ENCODE data around the gene TEX19. TPM values are rescaled to one million over a fixed set of nuclear protein-coding genes. Genes with fewer than 3 reads are reported as not detected.
"Not testable (repeated sequence)": the region's sequence is repeated elsewhere in the genome, so short reads cannot be mapped to it uniquely, and the experiment has no call there.

TEX19 gene
- polyA plus RNA-seq, 3 donors from 2014 or later = not detected

- Mint-ChIP-seq H3K27ac (peak overlapping the region; percentile 39 to 71 (median 48)), H3K4me1 (peaks cover 7 to 11% of the 10 kb centered on the region in 2 donors), H3K9me3 (no peaks in the 10 kb centered on the region), H3K36me3 (no peaks in the 10 kb centered on the region), H3K4me3 (peak overlapping the region in 2 of 5 donors; percentile 9 to 18), H3K27me3 (ENCODE audit: low read depth in 3 of 3) (peaks cover 2 to 6% (median 4%) of the 10 kb centered on the region in 3 donors)
- DNase-seq = peak; percentile 49 to 71 (median 52)
Observed at GRCh38 chr17:82350182-82351030, 8.6 kb upstream of the TEX19 start.

- H3K36me3 Mint-ChIP-seq = no peaks in the 10 kb centered on the region
- peaks cover 2 to 6% (median 4%) of the 10 kb centered on the region in 3 donors for H3K27me3 Mint-ChIP-seq (ENCODE audit: low read depth in 3 of 3)
- peak overlapping the region in 4 of 6 donors; percentile 22 to 48 (median 37) for H3K27ac Mint-ChIP-seq
- no peaks in the 10 kb centered on the region for H3K9me3 Mint-ChIP-seq
- H3K4me3 Mint-ChIP-seq = no peak overlapping the region
- DNase-seq = peak in 1 of 3 donors; percentile 28
- peaks cover 5 to 10% of the 10 kb centered on the region in 2 donors for H3K4me1 Mint-ChIP-seq
Observed at GRCh38 chr17:82351254-82351712, 7.8 kb upstream of the TEX19 start.

- no peak overlapping the region for H3K4me3 Mint-ChIP-seq
- H3K27ac Mint-ChIP-seq = peak overlapping the region in 1 of 6 donors; percentile 46
- H3K27me3 Mint-ChIP-seq (ENCODE audit: low read depth in 3 of 3) = peaks cover 2 to 6% (median 4%) of the 10 kb centered on the region in 3 donors
- DNase-seq = peak; percentile 76 to 81 (median 79)
- peaks cover 0 to 5% of the 10 kb centered on the region in 2 donors for H3K4me1 Mint-ChIP-seq
- no peaks in the 10 kb centered on the region for H3K36me3 Mint-ChIP-seq
- H3K9me3 Mint-ChIP-seq = no peaks in the 10 kb centered on the region
Observed at GRCh38 chr17:82351713-82352488, 7.1 kb upstream of the TEX19 start.

GRCh38 chr17:82353484-82353883 is 5.6 kb upstream of the TEX19 start:
- peaks cover 2 to 7% (median 6%) of the 10 kb centered on the region in 3 donors for H3K27me3 Mint-ChIP-seq (ENCODE audit: low read depth in 3 of 3)
- H3K36me3 Mint-ChIP-seq = no peaks in the 10 kb centered on the region
- H3K4me1 Mint-ChIP-seq = peaks cover 4 to 5% of the 10 kb centered on the region in 2 donors
- H3K4me3 Mint-ChIP-seq = no peak overlapping the region
- H3K27ac Mint-ChIP-seq = no peak overlapping the region
- H3K9me3 Mint-ChIP-seq = no peaks in the 10 kb centered on the region
- no peak for DNase-seq

GRCh38 chr17:82354804-82355308 is 4.2 kb upstream of the TEX19 start:
- H3K27me3 Mint-ChIP-seq (ENCODE audit: low read depth in 3 of 3) = peaks cover 2 to 7% (median 3%) of the 10 kb centered on the region in 3 donors
- H3K4me1 Mint-ChIP-seq = peaks cover 7 to 9% of the 10 kb centered on the region in 2 donors
- no peak overlapping the region for H3K27ac Mint-ChIP-seq
- H3K36me3 Mint-ChIP-seq = no peaks in the 10 kb centered on the region
- no peak for DNase-seq
- H3K9me3 Mint-ChIP-seq = no peaks in the 10 kb centered on the region
- no peak overlapping the region for H3K4me3 Mint-ChIP-seq

- no peak overlapping the region for H3K4me3 Mint-ChIP-seq
- H3K36me3 Mint-ChIP-seq = no peaks in the 10 kb centered on the region
- DNase-seq = no peak
- no peaks in the 10 kb centered on the region for H3K9me3 Mint-ChIP-seq
- H3K27ac Mint-ChIP-seq = no peak overlapping the region
- peaks cover 2 to 9% of the 10 kb centered on the region in 2 donors for H3K4me1 Mint-ChIP-seq
- peaks cover 0 to 7% (median 3%) of the 10 kb centered on the region in 3 donors for H3K27me3 Mint-ChIP-seq (ENCODE audit: low read depth in 3 of 3)
Observed at GRCh38 chr17:82355770-82356427, 3.1 kb upstream of the TEX19 start.

GRCh38 chr17:82356845-82357355 is 2.1 kb upstream of the TEX19 start:
- Mint-ChIP-seq H3K9me3 (no peaks in the 10 kb centered on the region), H3K4me1 (peaks cover 2 to 9% of the 10 kb centered on the region in 2 donors), H3K4me3 (no peak overlapping the region), H3K36me3 (no peaks in the 10 kb centered on the region), H3K27ac (no peak overlapping the region), H3K27me3 (ENCODE audit: low read depth in 3 of 3) (peaks cover 0 to 7% (median 3%) of the 10 kb centered on the region in 3 donors)
- no peak for DNase-seq

- Mint-ChIP-seq H3K27ac (no peak overlapping the region), H3K9me3 (no peaks in the 10 kb centered on the region), H3K4me3 (no peak overlapping the region), H3K27me3 (ENCODE audit: low read depth in 3 of 3) (peaks cover 0 to 5% (median 3%) of the 10 kb centered on the region in 3 donors), H3K4me1 (peaks cover 2 to 9% of the 10 kb centered on the region in 2 donors), H3K36me3 (no peaks in the 10 kb centered on the region)
- DNase-seq = no peak
Observed at GRCh38 chr17:82357394-82357793, 1.7 kb upstream of the TEX19 start.

- H3K27ac Mint-ChIP-seq; H3K27me3 Mint-ChIP-seq (ENCODE audit: low read depth in 3 of 3); H3K36me3 Mint-ChIP-seq; H3K4me1 Mint-ChIP-seq; H3K4me3 Mint-ChIP-seq; DNase-seq; H3K9me3 Mint-ChIP-seq: not testable (repeated sequence)
Observed at GRCh38 chr17:82359451-82360074, 516 bp downstream of the TEX19 start.

GRCh38 chr17:82361885-82362633 is 3.0 kb downstream of the TEX19 start:
- Mint-ChIP-seq H3K36me3 (no peaks in the 10 kb centered on the region), H3K4me1 (peaks cover 2 to 9% of the 10 kb centered on the region in 2 donors), H3K9me3 (no peaks in the 10 kb centered on the region), H3K4me3 (no peak overlapping the region), H3K27me3 (ENCODE audit: low read depth in 3 of 3) (peaks cover 0 to 3% (median 1%) of the 10 kb centered on the region in 3 donors), H3K27ac (no peak overlapping the region)
- DNase-seq = no peak

GRCh38 chr17:82365606-82366295 is 6.7 kb downstream of the TEX19 start:
- Mint-ChIP-seq H3K27ac (no peak overlapping the region), H3K4me1 (no peaks in the 10 kb centered on the region), H3K4me3 (no peak overlapping the region), H3K27me3 (ENCODE audit: low read depth in 3 of 3) (peaks cover 2 to 8% (median 4%) of the 10 kb centered on the region in 3 donors), H3K36me3 (no peaks in the 10 kb centered on the region), H3K9me3 (no peaks in the 10 kb centered on the region)
- DNase-seq = no peak

- H3K27ac Mint-ChIP-seq = no peak overlapping the region
- no peaks in the 10 kb centered on the region for H3K9me3 Mint-ChIP-seq
- DNase-seq = no peak
- no peaks in the 10 kb centered on the region for H3K36me3 Mint-ChIP-seq
- peaks cover 2 to 11% (median 7%) of the 10 kb centered on the region in 3 donors for H3K27me3 Mint-ChIP-seq (ENCODE audit: low read depth in 3 of 3)
- peaks cover 0 to 1% of the 10 kb centered on the region in 2 donors for H3K4me1 Mint-ChIP-seq
- no peak overlapping the region for H3K4me3 Mint-ChIP-seq
Observed at GRCh38 chr17:82366749-82367148, 7.7 kb downstream of the TEX19 start.

All from immature natural killer cell (primary cell).